ENCODE measurements around the gene HECTD2.

HECTD2 gene

GRCh38 chr10:91479583-91479982, 69.4 kb downstream of the HECTD2 start:
- Histone ChIP-seq H3K27me3 (replicated peaks; ENCODE audit: control insufficient read depth, insufficient read depth, low read length) (no peaks in the 10 kb centered on the region), H3K4me3 (ENCODE audit: low read length) (no peak overlapping the region), H3K4me1 (ENCODE audit: control insufficient read depth, insufficient read depth, low read length) (no peaks in the 10 kb centered on the region), H3K9me3 (ENCODE audit: control insufficient read depth, low read length) (no peaks in the 10 kb centered on the region), H3K36me3 (ENCODE audit: control insufficient read depth, insufficient read depth, low read length, severe bottlenecking) (peaks cover 13% of the 10 kb centered on the region), H3K9ac (ENCODE audit: low read length) (no peak overlapping the region)
- DNase-seq (ENCODE audit: low read depth) = peak; percentile 18

- Histone ChIP-seq H3K27me3 (replicated peaks; ENCODE audit: control insufficient read depth, insufficient read depth, low read length) (no peaks in the 10 kb centered on the region), H3K4me1 (ENCODE audit: control insufficient read depth, insufficient read depth, low read length) (no peaks in the 10 kb centered on the region), H3K9ac (ENCODE audit: low read length) (no peak overlapping the region), H3K9me3 (ENCODE audit: control insufficient read depth, low read length) (no peaks in the 10 kb centered on the region), H3K4me3 (ENCODE audit: low read length) (no peak overlapping the region), H3K36me3 (ENCODE audit: control insufficient read depth, insufficient read depth, low read length, severe bottlenecking) (peaks cover 42% of the 10 kb centered on the region)
- no peak for DNase-seq (ENCODE audit: low read depth)
Observed at GRCh38 chr10:91487911-91488582, 77.9 kb downstream of the HECTD2 start.

- peaks cover 10% of the 10 kb centered on the region for H3K36me3 ChIP-seq (ENCODE audit: control insufficient read depth, insufficient read depth, low read length, severe bottlenecking)
- H3K27me3 ChIP-seq (replicated peaks; ENCODE audit: control insufficient read depth, insufficient read depth, low read length) = no peaks in the 10 kb centered on the region
- H3K9me3 ChIP-seq (ENCODE audit: control insufficient read depth, low read length) = no peaks in the 10 kb centered on the region
- DNase-seq (ENCODE audit: low read depth) = peak; percentile 83
- no peak overlapping the region for H3K9ac ChIP-seq (ENCODE audit: low read length)
- H3K4me3 ChIP-seq (ENCODE audit: low read length) = no peak overlapping the region
- H3K4me1 ChIP-seq (ENCODE audit: control insufficient read depth, insufficient read depth, low read length) = peaks cover 2% of the 10 kb centered on the region
Observed at GRCh38 chr10:91493313-91493712, 83.2 kb downstream of the HECTD2 start.

GRCh38 chr10:91495402-91495801, 85.3 kb downstream of the HECTD2 start:
- Histone ChIP-seq H3K4me1 (ENCODE audit: control insufficient read depth, insufficient read depth, low read length) (peaks cover 3% of the 10 kb centered on the region), H3K9me3 (ENCODE audit: control insufficient read depth, low read length) (no peaks in the 10 kb centered on the region), H3K9ac (ENCODE audit: low read length) (no peak overlapping the region), H3K4me3 (ENCODE audit: low read length) (no peak overlapping the region), H3K36me3 (ENCODE audit: control insufficient read depth, insufficient read depth, low read length, severe bottlenecking) (peaks cover 21% of the 10 kb centered on the region), H3K27me3 (replicated peaks; ENCODE audit: control insufficient read depth, insufficient read depth, low read length) (no peaks in the 10 kb centered on the region)
- peak; percentile 48 for DNase-seq (ENCODE audit: low read depth)

GRCh38 chr10:91496016-91496415, 85.9 kb downstream of the HECTD2 start:
- H3K4me3 ChIP-seq (ENCODE audit: low read length) = no peak overlapping the region
- peaks cover 24% of the 10 kb centered on the region for H3K36me3 ChIP-seq (ENCODE audit: control insufficient read depth, insufficient read depth, low read length, severe bottlenecking)
- no peaks in the 10 kb centered on the region for H3K27me3 ChIP-seq (replicated peaks; ENCODE audit: control insufficient read depth, insufficient read depth, low read length)
- no peaks in the 10 kb centered on the region for H3K9me3 ChIP-seq (ENCODE audit: control insufficient read depth, low read length)
- no peak for DNase-seq (ENCODE audit: low read depth)
- peaks cover 3% of the 10 kb centered on the region for H3K4me1 ChIP-seq (ENCODE audit: control insufficient read depth, insufficient read depth, low read length)
- H3K9ac ChIP-seq (ENCODE audit: low read length) = no peak overlapping the region

GRCh38 chr10:91511549-91512330, 101.6 kb downstream of the HECTD2 start:
- no peak overlapping the region for H3K9ac ChIP-seq (ENCODE audit: low read length)
- H3K27me3 ChIP-seq (replicated peaks; ENCODE audit: control insufficient read depth, insufficient read depth, low read length) = no peaks in the 10 kb centered on the region
- peak; percentile 73 for DNase-seq (ENCODE audit: low read depth)
- no peaks in the 10 kb centered on the region for H3K9me3 ChIP-seq (ENCODE audit: control insufficient read depth, low read length)
- peaks cover 18% of the 10 kb centered on the region for H3K4me1 ChIP-seq (ENCODE audit: control insufficient read depth, insufficient read depth, low read length)
- H3K4me3 ChIP-seq (ENCODE audit: low read length) = no peak overlapping the region
- H3K36me3 ChIP-seq (ENCODE audit: control insufficient read depth, insufficient read depth, low read length, severe bottlenecking) = peaks cover 5% of the 10 kb centered on the region

- Histone ChIP-seq H3K9me3 (ENCODE audit: control insufficient read depth, low read length) (peaks cover 2% of the 10 kb centered on the region), H3K4me3 (ENCODE audit: low read length) (no peak overlapping the region), H3K27me3 (replicated peaks; ENCODE audit: control insufficient read depth, insufficient read depth, low read length) (no peaks in the 10 kb centered on the region), H3K4me1 (ENCODE audit: control insufficient read depth, insufficient read depth, low read length) (peaks cover 18% of the 10 kb centered on the region), H3K9ac (ENCODE audit: low read length) (no peak overlapping the region), H3K36me3 (ENCODE audit: control insufficient read depth, insufficient read depth, low read length, severe bottlenecking) (peaks cover 5% of the 10 kb centered on the region)
- DNase-seq (ENCODE audit: low read depth) = no peak
Observed at GRCh38 chr10:91512458-91512857, 102.3 kb downstream of the HECTD2 start.

- Histone ChIP-seq H3K9ac (ENCODE audit: low read length) (peak overlapping the region; percentile 10), H3K4me1 (ENCODE audit: control insufficient read depth, insufficient read depth, low read length) (peaks cover 18% of the 10 kb centered on the region), H3K9me3 (ENCODE audit: control insufficient read depth, low read length) (peaks cover 7% of the 10 kb centered on the region), H3K27me3 (replicated peaks; ENCODE audit: control insufficient read depth, insufficient read depth, low read length) (no peaks in the 10 kb centered on the region), H3K36me3 (ENCODE audit: control insufficient read depth, insufficient read depth, low read length, severe bottlenecking) (peaks cover 5% of the 10 kb centered on the region), H3K4me3 (ENCODE audit: low read length) (no peak overlapping the region)
- peak; percentile 32 for DNase-seq (ENCODE audit: low read depth)
Observed at GRCh38 chr10:91513598-91514424, 103.7 kb downstream of the HECTD2 start.

GRCh38 chr10:91514787-91515186, 104.6 kb downstream of the HECTD2 start:
- Histone ChIP-seq H3K4me3 (ENCODE audit: low read length) (no peak overlapping the region), H3K9ac (ENCODE audit: low read length) (no peak overlapping the region), H3K36me3 (ENCODE audit: control insufficient read depth, insufficient read depth, low read length, severe bottlenecking) (peaks cover 5% of the 10 kb centered on the region), H3K27me3 (replicated peaks; ENCODE audit: control insufficient read depth, insufficient read depth, low read length) (no peaks in the 10 kb centered on the region), H3K4me1 (ENCODE audit: control insufficient read depth, insufficient read depth, low read length) (peaks cover 18% of the 10 kb centered on the region), H3K9me3 (ENCODE audit: control insufficient read depth, low read length) (peaks cover 7% of the 10 kb centered on the region)
- no peak for DNase-seq (ENCODE audit: low read depth)

- H3K36me3 ChIP-seq (ENCODE audit: control insufficient read depth, insufficient read depth, low read length, severe bottlenecking) = peaks cover 5% of the 10 kb centered on the region
- DNase-seq (ENCODE audit: low read depth) = no peak
- peaks cover 7% of the 10 kb centered on the region for H3K9me3 ChIP-seq (ENCODE audit: control insufficient read depth, low read length)
- H3K27me3 ChIP-seq (replicated peaks; ENCODE audit: control insufficient read depth, insufficient read depth, low read length) = no peaks in the 10 kb centered on the region
- peaks cover 23% of the 10 kb centered on the region for H3K4me1 ChIP-seq (ENCODE audit: control insufficient read depth, insufficient read depth, low read length)
- H3K9ac ChIP-seq (ENCODE audit: low read length) = no peak overlapping the region
- H3K4me3 ChIP-seq (ENCODE audit: low read length) = no peak overlapping the region
Observed at GRCh38 chr10:91517394-91517793, 107.2 kb downstream of the HECTD2 start.

GRCh38 chr10:91519899-91520514, 109.9 kb downstream of the HECTD2 start:
- Histone ChIP-seq H3K36me3 (ENCODE audit: control insufficient read depth, insufficient read depth, low read length, severe bottlenecking) (no peaks in the 10 kb centered on the region), H3K4me1 (ENCODE audit: control insufficient read depth, insufficient read depth, low read length) (peaks cover 15% of the 10 kb centered on the region), H3K9ac (ENCODE audit: low read length) (no peak overlapping the region), H3K27me3 (replicated peaks; ENCODE audit: control insufficient read depth, insufficient read depth, low read length) (no peaks in the 10 kb centered on the region), H3K9me3 (ENCODE audit: control insufficient read depth, low read length) (peaks cover 7% of the 10 kb centered on the region), H3K4me3 (ENCODE audit: low read length) (no peak overlapping the region)
- DNase-seq (ENCODE audit: low read depth) = no peak

All from adipocyte (in vitro differentiated cells).